GM12878 (cell line): ENCODE data around the gene TXLNG. TPM values are rescaled to one million over a fixed set of nuclear protein-coding genes. Genes with fewer than 3 reads are reported as not detected.

Experiments
- ATAC-seq: fragments of 200-7000 bp; cut with Tn5 transposase; 3 replicates; pipeline ENCODE4 v1.9.1; 2020; ENCODE audit warnings: mild to moderate bottlenecking, moderate library complexity
- BruUV-seq: library from RNA; stranded (reverse); fragments of 400-500 nt; replicated peaks from 2 replicates; lab custom pipeline; 2021; lab: Mats Ljungman, UMichigan
- CTCF ChIA-PET: fragments of 300-600 bp; sonication (Branson Sonifier 250); formaldehyde crosslinking; extraction: SDS; loops from one replicate; lab custom pipeline; 2021; ENCODE audit warnings: inconsistent platforms; lab: Yijun Ruan, JAX
- POLR2A ChIA-PET: fragments of 350-600 bp; formaldehyde crosslinking; extraction: SDS; loops from one replicate; lab custom pipeline; 2021; ENCODE audit warnings: inconsistent platforms; lab: Charles Lee
- RAD21 ChIA-PET: fragments of 300-600 bp; sonication (Branson Sonifier 250); formaldehyde crosslinking; loops from one replicate; lab custom pipeline; 2023; ENCODE audit warnings: antibody characterized with exemption; ENCODE audit not compliant: unreplicated experiment; lab: Charles Lee
- SMC1A ChIA-PET: fragments of 300-600 bp; sonication (Branson Sonifier 250); formaldehyde crosslinking; loops from one replicate; lab custom pipeline; 2023; ENCODE audit not compliant: unreplicated experiment, uncharacterized antibody; lab: Charles Lee
- DNase-seq: peaks from one replicate; pipeline ENCODE4 v3.0.0-alpha.2; 2011; ENCODE audit warnings: low read depth, low spot score
- FAIRE-seq: peaks from 3 replicates; lab custom pipeline; 2011; peaks lifted over from hg19 to GRCh38; lab: Jason Lieb, UNC
- H2AFZ ChIP-seq: 2 replicates; pipeline ENCODE4 v1.6.0; 2011; ENCODE audit warnings: low read depth, low read length, control low read depth; ENCODE audit not compliant: control insufficient read depth
- H3K27ac ChIP-seq: 2 replicates; pipeline ENCODE4 v1.5.1; 2011; ENCODE audit warnings: control low read depth; ENCODE audit not compliant: control insufficient read depth, insufficient read depth
- H3K27me3 ChIP-seq, 2 experiments: replicated peaks in 1 of 2; 2 replicates each; pipeline versions ENCODE4 v1.6.0 to v1.6.1; 2011; ENCODE audit warnings: low read length in 1 of 2; ENCODE audit not compliant: control insufficient read depth in 2 of 2, insufficient read depth in 2 of 2
- H3K36me3 ChIP-seq, 2 experiments: 2 replicates each; pipeline ENCODE4 v1.5.1; 2011; ENCODE audit warnings: low read length in 1 of 2; ENCODE audit not compliant: control insufficient read depth in 2 of 2, insufficient read depth in 2 of 2
- H3K4me1 ChIP-seq: 2 replicates; pipeline ENCODE4 v1.6.1; 2011; ENCODE audit warnings: mild to moderate bottlenecking, low read length, moderate library complexity, mixed read lengths; ENCODE audit not compliant: control insufficient read depth, insufficient read depth
- H3K4me2 ChIP-seq: 2 replicates; pipeline ENCODE4 v1.6.0; 2011; ENCODE audit warnings: control low read depth; ENCODE audit not compliant: control insufficient read depth, insufficient read depth
- H3K4me3 ChIP-seq: fragments of 200-600 bp; sonication (generic); 2 replicates; pipeline ENCODE4 v1.5.1; 2016
- H3K79me2 ChIP-seq: 2 replicates; pipeline ENCODE4 v1.6.0; 2011; ENCODE audit warnings: low read length; ENCODE audit not compliant: control insufficient read depth, insufficient read depth
- H3K9ac ChIP-seq: 2 replicates; pipeline ENCODE4 v1.8.0; 2011; ENCODE audit warnings: low read length, control low read depth, mixed read lengths; ENCODE audit not compliant: control insufficient read depth, insufficient read depth
- H3K9me3 ChIP-seq: replicated peaks from 3 replicates; pipeline ENCODE4 v1.5.1; 2011; ENCODE audit warnings: mild to moderate bottlenecking, low read length; ENCODE audit not compliant: control insufficient read depth, insufficient read depth
- H4K20me1 ChIP-seq: 2 replicates; pipeline ENCODE4 v1.6.0; 2011; ENCODE audit not compliant: control insufficient read depth, insufficient read depth
- BCLAF1 ChIP-seq: fragments of 450-650 bp; IDR thresholded peaks from 2 replicates; pipeline ENCODE4 v1.6.1; 2017; ENCODE audit warnings: antibody characterized with exemption, mild to moderate bottlenecking, moderate library complexity
- BRCA1 ChIP-seq: IDR thresholded peaks from 2 replicates; pipeline ENCODE4 v1.6.1; 2011; ENCODE audit warnings: low read depth, low read length, improper control_type of control experiment
- CBFB ChIP-seq: IDR thresholded peaks from 2 replicates; pipeline ENCODE4 v1.6.1; 2016; ENCODE audit warnings: antibody characterized with exemption, low read depth
- DPF2 ChIP-seq: fragments of 450-650 bp; IDR thresholded peaks from 2 replicates; pipeline ENCODE4 v1.6.1; 2017; ENCODE audit warnings: mild to moderate bottlenecking
- HCFC1 ChIP-seq: fragments of 150-350 bp; IDR thresholded peaks from 2 replicates; pipeline ENCODE4 v1.6.1; 2014; ENCODE audit warnings: low read length
- MLLT1 ChIP-seq: fragments of 450-650 bp; IDR thresholded peaks from 2 replicates; pipeline ENCODE4 v1.6.1; 2016; ENCODE audit warnings: mild to moderate bottlenecking
- NKRF ChIP-seq: fragments of 450-650 bp; conservative IDR thresholded peaks from 2 replicates; pipeline ENCODE4 v1.6.1; 2017; ENCODE audit warnings: mild to moderate bottlenecking, moderate library complexity
- NR2C2 ChIP-seq: IDR thresholded peaks from 2 replicates; pipeline ENCODE4 v1.6.1; 2011; ENCODE audit warnings: borderline replicate concordance, low read depth; ENCODE audit not compliant: control insufficient read depth, insufficient read length
- PML ChIP-seq: IDR thresholded peaks from 2 replicates; pipeline ENCODE4 v1.6.1; 2012; ENCODE audit warnings: low read length, inconsistent platforms
- POU2F2 ChIP-seq: IDR thresholded peaks from 3 replicates; pipeline ENCODE4 v1.6.1; 2011; ENCODE audit warnings: low read depth, mild to moderate bottlenecking, low read length, borderline replicate concordance
- RELB ChIP-seq: fragments of 450-650 bp; IDR thresholded peaks from 2 replicates; pipeline ENCODE4 v1.6.1; 2017; ENCODE audit warnings: low read depth, mild to moderate bottlenecking, moderate library complexity
- RFX5 ChIP-seq: IDR thresholded peaks from 2 replicates; pipeline ENCODE4 v1.6.1; 2011; ENCODE audit warnings: low read depth, low read length, improper control_type of control experiment
- TBL1XR1 ChIP-seq: IDR thresholded peaks from 2 replicates; pipeline ENCODE4 v1.6.1; 2012; ENCODE audit warnings: low read depth, low read length, improper control_type of control experiment
- WGBS: methylation state at CpG from one replicate; pipeline ENCODE4 v1.1.6; 2016; ENCODE audit warnings: low lambda C conversion rate; ENCODE audit not compliant: insufficient replicate concordance, insufficient coverage; ENCODE audit errors: missing lambda C conversion rate; 5-methylcytosine and 5-hydroxymethylcytosine counted together
- in situ Hi-C: fragments of 300-500 bp; cut with MboI; formaldehyde crosslinking; loops from 9 replicates; pipeline ENCODE4 v1.14.3; 2018; ENCODE audit warnings: mixed read lengths
- intact Hi-C: fragments of 100-400 bp; cut with micrococcal nuclease; formaldehyde crosslinking; loops from one replicate; pipeline ENCODE4 v1.14.2; 2022; ENCODE audit not compliant: unreplicated experiment
- polyA plus RNA-seq, 11 experiments: library from polyadenylated mRNA; depleted of rRNA in 4 of 11; unstranded in 6 of 11; stranded (reverse) in 5 of 11; fragments of >200 nt; fragmentation: Nextera tagmentation in 4 of 11; fragmentation: Illumina TruSeq in 1 of 11; extraction: Ambion mirVana in 4 of 11; extraction: Trizol in 1 of 11; gene quantifications; 1 replicate in 1 of 11; 2 replicates in 10 of 11; pipeline versions ENCODE4 v1.2.1 to v1.2.3, GENCODE V29; 2011 to 2016; ENCODE audit warnings: inconsistent platforms in 2 of 11, missing spikeins in 2 of 11, low read depth in 1 of 11
- total RNA-seq, 4 experiments: library from RNA; depleted of rRNA in 3 of 4; stranded (reverse); fragments of >200 nt in 3 of 4; fragmentation: Illumina TruSeq in 1 of 4; extraction: Trizol in 1 of 4; gene quantifications; 2 replicates each; pipeline versions ENCODE4 v1.2.1 to v1.2.3, GENCODE V29; 2013 to 2021

Gene TXLNG
- total and polyA plus RNA-seq, 10 of the 15 experiments (the other 5 are each of a cell fraction or from before 2014, with no cell fraction given): 9.9 to 40.7 (median 19.5) TPM

- H3K4me1 ChIP-seq: no peaks in the 10 kb centered on the region
- H3K9ac ChIP-seq: no peak overlapping the region
- CTCF ChIA-PET: interaction anchor here (1.7 kb wide), 1 partner anchor 12 kb away, joined by 3 read pairs; no protein-coding TSS in a partner anchor
These were observed 18.7 kb downstream of the TXLNG start for GRCh38 chrX:16804923-16805464.

More at GRCh38 chrX:16804923-16805464, 18.7 kb downstream of the TXLNG start:
- Histone ChIP-seq H2AFZ (no peak overlapping the region), H3K9me3 (no peaks in the 10 kb centered on the region), H3K4me3 (0 out of 2 replicates have a peak overlapping the region, but pooled peaks have one; percentile 8), H4K20me1 (no peaks in the 10 kb centered on the region), H3K27me3 (no peaks in the 10 kb centered on the region), H3K4me2 (no peak overlapping the region), H3K36me3 (no peaks in the 10 kb centered on the region; a peak in 1 of 4 replicates), H3K27ac (no peak overlapping the region), H3K79me2 (peaks cover 10% of the 10 kb centered on the region)
- SMC1A ChIA-PET: interaction anchor here (1.0 to 2.4 kb wide), 2 partner anchors 15 to 21 kb away, joined by 3 to 9 read pairs; no protein-coding TSS in a partner anchor
- no TSS peak for BruUV-seq
- POLR2A ChIA-PET: no interaction called here
- FAIRE-seq (no peak), ATAC-seq (peak; percentile 67), DNase-seq (no peak)
- 71% methylated on average over 7 of the region's 8 CpGs for WGBS
- in situ Hi-C loops (no loop called here), intact Hi-C loops (no loop called here)
- no peak for TF ChIP-seq HCFC1
- TF ChIP-seq NR2C2: no peak
- no peak for TF ChIP-seq NKRF
- no peak for TF ChIP-seq BRCA1
- no peak for TF ChIP-seq MLLT1
- TF ChIP-seq BCLAF1: no peak
- no peak for TF ChIP-seq POU2F2
- no peak for TF ChIP-seq TBL1XR1
- TF ChIP-seq RELB: no peak
- no peak for TF ChIP-seq PML
- no peak for TF ChIP-seq DPF2
- TF ChIP-seq RFX5: no peak
- TF ChIP-seq CBFB: no peak
- RAD21 ChIA-PET: interaction anchor here (0.6 to 1.3 kb wide), 2 partner anchors 21 to 205 kb away, joined by 3 to 5 read pairs; no protein-coding TSS in a partner anchor
